Cardiac septum (tissue), 1 donor: ENCODE measurements around the gene CACNA2D2. TPM values are rescaled to one million over a fixed set of nuclear protein-coding genes. Genes with fewer than 3 reads are reported as not detected.

Experiments
- DNase-seq: peaks from one replicate; pipeline ENCODE4 v3.0.0-alpha.2; 2020; ENCODE audit warnings: low spot score
- intact Hi-C: fragments of 100-400 bp; cut with DNase I; formaldehyde crosslinking; loops from one replicate; pipeline ENCODE4 v1.14.0; 2022
- total RNA-seq: library from RNA; stranded (reverse); fragmentation: NEBNext Ultra II Directional; extraction: Animal tissue kit (Norgen Biotek cat#: 25700); gene quantifications from one replicate; pipeline ENCODE4 v1.2.1, GENCODE V29; 2021
- donor health status: DM: no; HTN: no; CAD: no.

CACNA2D2 gene
- total RNA-seq, 1 donor from 2014 or later, result 1.4 TPM

- peak; percentile 99 for DNase-seq
- intact Hi-C loops, result loop anchor here (1.0 kb wide), 1 partner anchor 8 kb away; no protein-coding TSS in a partner anchor
Observed at GRCh38 chr3:50358911-50359759, 144.3 kb downstream of the CACNA2D2 start, which contains the start of gene TMEM115. Gene TMEM115, minus strand, starts transcription at chr3:50359521. Its CDS starts 458 bp downstream, at chr3:50359063.

GRCh38 chr3:50358355-50358910 lies 145.0 kb downstream of the CACNA2D2 start:
- intact Hi-C loops, result no loop called here
- DNase-seq, result no peak

- no peak for DNase-seq
- intact Hi-C loops, result no loop called here
Observed at GRCh38 chr3:50357481-50357880, 146.0 kb downstream of the CACNA2D2 start.

- no peak for DNase-seq
- intact Hi-C loops, result no loop called here
Observed at GRCh38 chr3:50356553-50356952, 146.9 kb downstream of the CACNA2D2 start.

GRCh38 chr3:50355829-50356552 lies 147.4 kb downstream of the CACNA2D2 start:
- no peak for DNase-seq
- intact Hi-C loops, result no loop called here

GRCh38 chr3:50354850-50355249 lies 148.6 kb downstream of the CACNA2D2 start:
- no peak for DNase-seq
- intact Hi-C loops, result loop anchor here (5.0 kb wide), 2 partner anchors 257 to 1147 kb away; partner anchors contain the start of genes CISH and DCAF1

- intact Hi-C loops, result loop anchor here (5.0 kb wide), 2 partner anchors 258 to 1148 kb away; partner anchors contain the start of genes CISH and DCAF1
- no peak for DNase-seq
Observed at GRCh38 chr3:50354186-50354764, 149.2 kb downstream of the CACNA2D2 start.

- no peak for DNase-seq
- intact Hi-C loops, result loop anchor here (5.0 kb wide), 2 partner anchors 259 to 1149 kb away; partner anchors contain the start of genes CISH and DCAF1
Observed at GRCh38 chr3:50353245-50354004, 150.0 kb downstream of the CACNA2D2 start.

- DNase-seq, result no peak
- intact Hi-C loops, result loop anchor here (5.0 kb wide), 2 partner anchors 260 to 1150 kb away; partner anchors contain the start of genes CISH and DCAF1
Observed at GRCh38 chr3:50352781-50353180, 150.7 kb downstream of the CACNA2D2 start.

GRCh38 chr3:50351323-50351697 lies 152.1 kb downstream of the CACNA2D2 start:
- DNase-seq, result no peak
- intact Hi-C loops, result loop anchor here (1.0 to 5.0 kb wide), 3 partner anchors 8 to 1151 kb away; partner anchors contain the start of genes CISH, DCAF1 and TMEM115

GRCh38 chr3:50350527-50351322 lies 152.7 kb downstream of the CACNA2D2 start, which contains the start of the genes CYB561D2 and NPRL2:
Gene CYB561D2, plus strand, starts transcription at chr3:50350862. Its CDS starts 572 bp downstream, at chr3:50351434.
Gene NPRL2, minus strand, starts transcription at chr3:50350775. Its CDS starts 123 bp downstream, at chr3:50350652.
- intact Hi-C loops, result loop anchor here (1.0 to 5.0 kb wide), 3 partner anchors 9 to 1152 kb away; partner anchors contain the start of genes CISH, DCAF1 and TMEM115
- peak; percentile 100 for DNase-seq

GRCh38 chr3:50350213-50350526 lies 153.3 kb downstream of the CACNA2D2 start:
- intact Hi-C loops, result loop anchor here (5.0 kb wide), 2 partner anchors 262 to 1152 kb away; partner anchors contain the start of genes CISH and DCAF1

GRCh38 chr3:50347187-50347813 lies 156.1 kb downstream of the CACNA2D2 start:
- no peak for DNase-seq
- intact Hi-C loops, result loop anchor here (2.0 kb wide), 1 partner anchor 196 kb away; no protein-coding TSS in a partner anchor

More at GRCh38 chr3:50350213-50350526, 153.3 kb downstream of the CACNA2D2 start:
- no peak for DNase-seq

GRCh38 chr3:50345586-50346234 lies 157.7 kb downstream of the CACNA2D2 start, which contains the start of gene ZMYND10:
Gene ZMYND10, minus strand, starts transcription at chr3:50345732. Its CDS starts 153 bp downstream, at chr3:50345579.
- intact Hi-C loops, result loop anchor here (2.0 kb wide), 1 partner anchor 197 kb away; no protein-coding TSS in a partner anchor
- DNase-seq, result peak; percentile 88

GRCh38 chr3:50345008-50345407 lies 158.4 kb downstream of the CACNA2D2 start:
- intact Hi-C loops, result no loop called here
- DNase-seq, result no peak
